H54 (cell line): ENCODE measurements around the gene DSC1.
"Not testable (repeated sequence)": the region's sequence is repeated elsewhere in the genome, so short reads cannot be mapped to it uniquely, and the experiment has no call there.

Experiments used
- DNase-seq: peaks from one replicate; pipeline ENCODE4 v3.0.0; 2011; ENCODE audit warnings: low spot score, mixed read lengths; ENCODE audit not compliant: insufficient read length
- FAIRE-seq: peaks from 3 replicates; lab custom pipeline; 2011; peaks lifted over from hg19 to GRCh38; lab: Jason Lieb, UNC
- POLR2A ChIP-seq: IDR thresholded peaks from 2 replicates; pipeline ENCODE4 v1.6.1; 2011; ENCODE audit warnings: low read depth, mild to moderate bottlenecking, low read length

The DSC1 gene

GRCh38 chr18:31154181-31154580 lies 8.5 kb downstream of the DSC1 start:
- FAIRE-seq (no peak), DNase-seq (no peak)

GRCh38 chr18:31149351-31149750 lies 13.3 kb downstream of the DSC1 start:
- no peak for FAIRE-seq
- TF ChIP-seq POLR2A: no peak

More at GRCh38 chr18:31154181-31154580, 8.5 kb downstream of the DSC1 start:
- no peak for TF ChIP-seq POLR2A

GRCh38 chr18:31148600-31148999 lies 14.1 kb downstream of the DSC1 start:
- FAIRE-seq (no peak), DNase-seq (no peak)
- no peak for TF ChIP-seq POLR2A

More at GRCh38 chr18:31149351-31149750, 13.3 kb downstream of the DSC1 start:
- no peak for DNase-seq

- FAIRE-seq (no peak), DNase-seq (no peak)
- TF ChIP-seq POLR2A: no peak
Observed at GRCh38 chr18:31146809-31147208, 15.8 kb downstream of the DSC1 start.

- no peak for TF ChIP-seq POLR2A
- no peak for DNase-seq
- FAIRE-seq: no peak
Observed at GRCh38 chr18:31143025-31143424, 19.6 kb downstream of the DSC1 start.

- no peak for DNase-seq
- no peak for FAIRE-seq
- TF ChIP-seq POLR2A: no peak
Observed at GRCh38 chr18:31138709-31139108, 23.9 kb downstream of the DSC1 start.

GRCh38 chr18:31134988-31135529 lies 27.6 kb downstream of the DSC1 start:
- TF ChIP-seq POLR2A: no peak
- no peak for FAIRE-seq
- no peak for DNase-seq

- DNase-seq: no peak
- FAIRE-seq: no peak
- TF ChIP-seq POLR2A: no peak
Observed at GRCh38 chr18:31129398-31130115, 33.1 kb downstream of the DSC1 start.

- no peak for TF ChIP-seq POLR2A
- DNase-seq (no peak), FAIRE-seq (no peak)
Observed at GRCh38 chr18:31125878-31126277, 36.8 kb downstream of the DSC1 start.

- FAIRE-seq, DNase-seq: not testable (repeated sequence)
Observed at GRCh38 chr18:31123125-31123524, 39.5 kb downstream of the DSC1 start.

- TF ChIP-seq POLR2A: no peak
- FAIRE-seq (no peak), DNase-seq (no peak)
Observed at GRCh38 chr18:31120594-31120993, 42.1 kb downstream of the DSC1 start.

GRCh38 chr18:31116853-31117595 lies 45.6 kb downstream of the DSC1 start:
- FAIRE-seq: no peak
- DNase-seq: no peak
- no peak for TF ChIP-seq POLR2A

- no peak for DNase-seq
- TF ChIP-seq POLR2A: no peak
- no peak for FAIRE-seq
Observed at GRCh38 chr18:31112804-31113203, 49.9 kb downstream of the DSC1 start.

- no peak for TF ChIP-seq POLR2A
- DNase-seq: no peak
- FAIRE-seq: no peak
Observed at GRCh38 chr18:31105733-31106132, 56.9 kb downstream of the DSC1 start.
